GM15510 (cell line): Measurements from ENCODE around the gene U2AF1L4.

Experiments
- POLR2A ChIP-seq: IDR thresholded peaks from 3 replicates; pipeline ENCODE4 v1.6.1; 2011; ENCODE audit warnings: borderline replicate concordance; ENCODE audit not compliant: insufficient read length; ENCODE audit errors: extremely low read depth

The U2AF1L4 gene

DNA sequence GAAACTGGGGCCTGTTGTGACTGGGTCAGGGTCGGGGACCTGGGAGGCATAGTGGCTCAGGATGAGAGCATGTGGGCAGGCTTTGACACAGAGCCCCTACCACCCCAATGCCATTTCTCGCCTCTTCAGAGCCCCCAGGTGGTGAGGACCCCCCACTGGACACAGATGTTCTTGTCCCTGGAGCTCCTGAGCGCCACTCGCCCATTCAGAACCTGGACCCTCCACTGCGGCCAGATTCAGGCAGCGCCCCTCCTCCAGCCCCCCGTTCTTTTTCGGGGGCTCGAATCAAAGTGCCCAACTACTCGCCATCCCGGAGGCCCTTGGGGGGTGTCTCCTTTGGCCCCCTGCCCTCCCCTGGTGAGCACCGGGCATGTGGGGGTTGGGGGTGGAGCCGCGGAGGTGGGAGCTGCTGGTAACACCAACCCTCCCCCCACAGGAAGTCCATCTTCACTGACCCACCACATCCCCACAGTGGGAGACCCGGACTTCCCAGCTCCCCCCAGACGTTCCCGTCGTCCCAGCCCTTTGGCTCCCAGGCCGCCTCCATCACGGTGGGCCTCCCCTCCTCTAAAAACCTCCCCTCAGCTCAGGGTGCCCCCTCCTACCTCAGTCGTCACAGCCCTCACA lies 13.3 kb downstream of the U2AF1L4 start:
- TF ChIP-seq POLR2A: no peak

DNA sequence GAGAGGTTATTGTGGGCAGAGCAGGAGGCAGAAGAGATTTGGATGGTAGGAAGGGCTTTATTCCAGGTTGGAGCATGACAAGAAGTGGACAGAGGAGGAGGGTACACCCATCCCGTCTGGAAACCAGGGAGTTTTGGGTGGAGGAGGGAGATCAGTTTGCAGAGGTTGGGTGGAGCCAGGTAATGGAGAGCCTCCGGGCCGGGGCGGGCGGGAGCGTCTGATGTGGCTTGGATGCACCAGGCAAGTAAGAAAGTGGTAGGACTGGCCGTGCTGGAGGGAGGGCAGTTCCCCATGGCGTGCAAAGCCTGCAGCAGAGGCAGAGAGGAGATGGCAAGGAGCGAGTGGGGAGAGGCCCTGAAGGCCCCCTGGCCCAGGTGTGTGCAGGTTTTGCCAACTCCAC lies 13.9 kb downstream of the U2AF1L4 start:
- TF ChIP-seq POLR2A: no peak

- TF ChIP-seq POLR2A: no peak
Observed at GRCh38 chr19:35730326-35730725, 14.9 kb downstream of the U2AF1L4 start.

- TF ChIP-seq POLR2A: no peak
Observed at GRCh38 chr19:35729763-35730162, 15.5 kb downstream of the U2AF1L4 start.

DNA sequence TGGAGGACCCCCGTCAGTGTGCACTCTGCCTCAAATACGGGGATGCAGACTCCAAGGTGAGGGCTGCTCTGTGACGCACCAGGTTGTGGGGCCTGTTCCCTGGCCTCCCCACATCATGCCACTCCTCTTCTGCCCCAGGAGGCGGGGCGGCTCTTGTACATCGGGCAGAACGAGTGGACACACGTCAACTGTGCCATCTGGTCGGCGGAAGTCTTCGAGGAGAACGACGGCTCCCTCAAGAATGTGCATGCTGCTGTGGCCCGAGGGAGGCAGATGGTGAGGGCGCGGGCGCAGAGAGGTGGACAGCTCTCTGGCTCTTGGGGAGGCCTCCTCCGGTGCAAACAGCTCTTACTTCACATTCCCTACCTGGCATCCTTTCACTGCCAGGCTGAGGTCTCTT lies 16.2 kb downstream of the U2AF1L4 start:
- TF ChIP-seq POLR2A: no peak

GRCh38 chr19:35727956-35728706 lies 17.1 kb downstream of the U2AF1L4 start:
- no peak for TF ChIP-seq POLR2A

DNA sequence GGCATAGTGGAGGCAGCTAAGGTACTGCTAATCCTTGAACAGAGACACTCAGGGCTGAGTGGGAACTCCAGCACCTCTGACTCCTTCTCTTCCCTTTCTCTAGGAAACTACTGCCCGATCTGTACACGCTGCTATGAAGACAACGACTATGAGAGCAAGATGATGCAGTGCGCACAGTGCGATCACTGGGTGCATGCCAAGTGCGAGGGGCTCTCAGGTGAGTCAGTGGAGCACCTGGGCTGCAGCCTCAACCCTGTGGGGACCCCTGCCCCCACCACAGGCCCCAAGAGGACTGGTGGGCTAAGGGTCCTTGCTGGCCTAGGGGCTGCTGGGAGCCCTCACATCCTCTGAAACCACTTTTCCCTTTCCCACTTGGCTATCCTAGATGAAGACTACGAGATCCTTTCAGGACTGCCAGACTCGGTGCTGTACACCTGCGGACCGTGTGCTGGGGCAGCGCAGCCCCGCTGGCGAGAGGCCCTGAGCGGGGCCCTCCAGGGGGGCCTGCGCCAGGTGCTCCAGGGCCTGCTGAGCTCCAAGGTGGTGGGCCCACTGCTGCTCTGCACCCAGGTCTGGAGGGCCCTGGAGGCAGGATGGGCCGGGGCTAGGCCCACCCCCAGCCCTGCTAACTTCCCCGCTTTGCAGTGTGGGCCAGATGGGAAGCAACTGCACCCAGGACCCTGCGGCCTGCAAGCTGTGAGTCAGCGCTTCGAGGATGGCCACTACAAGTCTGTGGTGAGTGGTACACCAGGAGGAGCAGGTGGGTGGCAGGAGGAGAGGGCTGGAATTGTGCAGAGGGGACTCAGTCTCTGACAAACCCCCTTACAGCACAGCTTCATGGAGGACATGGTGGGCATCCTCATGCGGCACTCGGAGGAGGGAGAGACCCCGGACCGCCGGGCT lies 17.9 kb downstream of the U2AF1L4 start:
- TF ChIP-seq POLR2A: no peak

DNA sequence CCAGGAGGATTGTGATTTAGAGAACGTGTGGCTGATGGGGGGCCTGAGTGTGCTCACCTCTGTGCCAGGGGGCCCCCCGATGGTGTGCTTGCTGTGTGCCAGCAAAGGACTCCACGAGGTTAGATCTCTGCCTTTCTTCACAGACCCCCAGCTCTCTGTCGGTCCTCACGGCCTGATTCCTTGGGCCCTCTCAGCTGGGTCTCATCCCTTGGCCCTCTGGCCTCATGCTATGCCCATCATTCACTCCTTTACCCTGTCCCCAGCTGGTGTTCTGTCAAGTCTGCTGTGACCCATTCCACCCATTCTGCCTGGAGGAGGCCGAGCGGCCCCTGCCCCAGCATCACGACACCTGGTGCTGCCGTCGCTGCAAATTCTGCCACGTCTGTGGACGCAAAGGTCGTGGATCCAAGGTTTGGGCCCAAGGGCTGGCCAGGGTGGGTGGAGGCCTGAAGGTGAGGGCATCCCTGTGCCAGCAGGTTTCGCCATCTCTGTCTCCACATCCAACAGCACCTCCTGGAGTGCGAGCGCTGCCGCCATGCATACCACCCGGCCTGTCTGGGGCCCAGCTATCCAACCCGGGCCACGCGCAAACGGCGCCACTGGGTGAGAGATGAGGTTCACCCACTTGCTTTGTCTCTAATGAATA lies 19.9 kb downstream of the U2AF1L4 start:
- TF ChIP-seq POLR2A: no peak

GRCh38 chr19:35724560-35724959 lies 20.7 kb downstream of the U2AF1L4 start:
- no peak for TF ChIP-seq POLR2A

DNA sequence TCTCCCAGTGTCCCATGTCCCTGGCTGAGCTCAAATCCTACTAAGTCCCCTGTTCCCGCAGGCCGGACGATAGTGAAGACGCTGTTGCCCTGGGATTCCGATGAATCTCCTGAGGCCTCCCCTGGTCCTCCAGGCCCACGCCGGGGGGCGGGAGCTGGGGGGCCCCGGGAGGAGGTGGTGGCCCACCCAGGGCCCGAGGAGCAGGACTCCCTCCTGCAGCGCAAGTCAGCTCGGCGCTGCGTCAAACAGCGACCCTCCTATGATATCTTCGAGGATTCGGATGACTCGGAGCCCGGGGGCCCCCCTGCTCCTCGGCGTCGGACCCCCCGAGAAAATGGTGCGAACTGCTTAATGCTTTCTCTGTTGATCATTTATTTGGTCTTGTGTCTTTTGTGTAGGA lies 21.5 kb downstream of the U2AF1L4 start:
- no peak for TF ChIP-seq POLR2A

- no peak for TF ChIP-seq POLR2A
Observed at GRCh38 chr19:35722897-35723296, 22.3 kb downstream of the U2AF1L4 start.

- TF ChIP-seq POLR2A: no peak
Observed at GRCh38 chr19:35722461-35722860, 22.8 kb downstream of the U2AF1L4 start.

- no peak for TF ChIP-seq POLR2A
Observed at GRCh38 chr19:35721374-35721773, 23.8 kb downstream of the U2AF1L4 start.

- TF ChIP-seq POLR2A: no peak
Observed at GRCh38 chr19:35720648-35721047, 24.6 kb downstream of the U2AF1L4 start.

GRCh38 chr19:35720163-35720524 lies 25.1 kb downstream of the U2AF1L4 start:
- no peak for TF ChIP-seq POLR2A

- TF ChIP-seq POLR2A: no peak
Observed at GRCh38 chr19:35719402-35720162, 25.6 kb downstream of the U2AF1L4 start.
